Measurements from ENCODE around the gene USHBP1.

USHBP1 gene

GRCh38 chr19:17211547-17212446 is 52.7 kb downstream of the USHBP1 start:
- Histone ChIP-seq H3K36me3 (ENCODE audit: insufficient read depth, low read length) (peaks cover 38% of the 10 kb centered on the region), H3K4me1 (ENCODE audit: insufficient read depth, low read length) (peaks cover 14% of the 10 kb centered on the region), H3K4me3 (ENCODE audit: low read depth in 1 of 2, low read length in 2 of 2) (no peak overlapping the region), H3K27me3 (ENCODE audit: control insufficient read depth in 1 of 2, insufficient read depth in 2 of 2, low read length in 2 of 2) (no peaks in the 10 kb centered on the region), H3K9ac (ENCODE audit: low read length) (no peak overlapping the region), H3K27ac (ENCODE audit: low read depth, low read length) (no peak overlapping the region), H3K9me3 (ENCODE audit: low read length) (no peaks in the 10 kb centered on the region)

GRCh38 chr19:17210296-17210695 is 54.2 kb downstream of the USHBP1 start:
- Histone ChIP-seq H3K9ac (ENCODE audit: low read length) (no peak overlapping the region), H3K36me3 (ENCODE audit: insufficient read depth, low read length) (peaks cover 44% of the 10 kb centered on the region), H3K4me3 (ENCODE audit: low read depth in 1 of 2, low read length in 2 of 2) (no peak overlapping the region), H3K4me1 (ENCODE audit: insufficient read depth, low read length) (peaks cover 6% of the 10 kb centered on the region), H3K27me3 (ENCODE audit: control insufficient read depth in 1 of 2, insufficient read depth in 2 of 2, low read length in 2 of 2) (no peaks in the 10 kb centered on the region), H3K9me3 (ENCODE audit: low read length) (no peaks in the 10 kb centered on the region), H3K27ac (ENCODE audit: low read depth, low read length) (no peak overlapping the region)

- Histone ChIP-seq H3K9ac (ENCODE audit: low read length) (no peak overlapping the region), H3K4me3 (ENCODE audit: low read depth in 1 of 2, low read length in 2 of 2) (no peak overlapping the region), H3K27ac (ENCODE audit: low read depth, low read length) (no peak overlapping the region), H3K9me3 (ENCODE audit: low read length) (no peaks in the 10 kb centered on the region), H3K4me1 (ENCODE audit: insufficient read depth, low read length) (no peaks in the 10 kb centered on the region), H3K27me3 (ENCODE audit: control insufficient read depth in 1 of 2, insufficient read depth in 2 of 2, low read length in 2 of 2) (no peaks in the 10 kb centered on the region), H3K36me3 (ENCODE audit: insufficient read depth, low read length) (peaks cover 44% of the 10 kb centered on the region)
Measured at GRCh38 chr19:17209126-17210036, 55.2 kb downstream of the USHBP1 start.

GRCh38 chr19:17206736-17207581 is 57.6 kb downstream of the USHBP1 start:
- no peak overlapping the region for H3K9ac ChIP-seq (ENCODE audit: low read length)
- H3K27ac ChIP-seq (ENCODE audit: low read depth, low read length), result no peak overlapping the region
- no peaks in the 10 kb centered on the region for H3K27me3 ChIP-seq (ENCODE audit: control insufficient read depth in 1 of 2, insufficient read depth in 2 of 2, low read length in 2 of 2)
- H3K4me1 ChIP-seq (ENCODE audit: insufficient read depth, low read length), result no peaks in the 10 kb centered on the region
- peaks cover 57% of the 10 kb centered on the region for H3K36me3 ChIP-seq (ENCODE audit: insufficient read depth, low read length)
- H3K9me3 ChIP-seq (ENCODE audit: low read length), result no peaks in the 10 kb centered on the region
- H3K4me3 ChIP-seq (ENCODE audit: low read depth in 1 of 2, low read length in 2 of 2), result no peak overlapping the region

GRCh38 chr19:17205237-17206140 is 59.1 kb downstream of the USHBP1 start:
- Histone ChIP-seq H3K36me3 (ENCODE audit: insufficient read depth, low read length) (peaks cover 64% of the 10 kb centered on the region), H3K9me3 (ENCODE audit: low read length) (no peaks in the 10 kb centered on the region), H3K27me3 (ENCODE audit: control insufficient read depth in 1 of 2, insufficient read depth in 2 of 2, low read length in 2 of 2) (no peaks in the 10 kb centered on the region), H3K27ac (ENCODE audit: low read depth, low read length) (no peak overlapping the region), H3K4me3 (ENCODE audit: low read depth in 1 of 2, low read length in 2 of 2) (no peak overlapping the region), H3K4me1 (ENCODE audit: insufficient read depth, low read length) (no peaks in the 10 kb centered on the region), H3K9ac (ENCODE audit: low read length) (no peak overlapping the region)

DNA sequence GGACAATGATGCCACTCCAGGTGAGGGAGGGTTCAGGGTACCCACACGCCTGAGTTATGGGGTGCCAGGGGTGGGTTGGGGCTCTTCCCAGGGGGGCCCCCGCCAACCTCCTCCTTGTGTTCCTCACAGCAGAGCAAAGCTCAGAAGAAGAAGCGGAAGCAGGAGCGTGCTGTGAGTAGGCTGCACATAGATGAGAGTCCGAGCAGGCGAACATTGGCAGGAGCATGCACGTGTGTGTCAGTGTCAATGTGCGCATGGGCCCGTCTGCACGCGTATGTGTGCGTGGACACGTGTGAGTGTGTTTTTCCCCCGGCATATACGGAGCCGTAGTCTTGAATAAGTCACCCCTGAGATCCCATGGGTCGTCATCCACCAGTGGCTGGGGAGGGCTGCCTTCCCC is 61.8 kb downstream of the USHBP1 start:
- H3K4me3 ChIP-seq (ENCODE audit: low read depth in 1 of 2, low read length in 2 of 2), result no peak overlapping the region
- H3K27ac ChIP-seq (ENCODE audit: low read depth, low read length), result no peak overlapping the region
- no peak overlapping the region for H3K9ac ChIP-seq (ENCODE audit: low read length)
- no peaks in the 10 kb centered on the region for H3K9me3 ChIP-seq (ENCODE audit: low read length)
- peaks cover 51% of the 10 kb centered on the region for H3K36me3 ChIP-seq (ENCODE audit: insufficient read depth, low read length)
- H3K4me1 ChIP-seq (ENCODE audit: insufficient read depth, low read length), result no peaks in the 10 kb centered on the region
- H3K27me3 ChIP-seq (ENCODE audit: control insufficient read depth in 1 of 2, insufficient read depth in 2 of 2, low read length in 2 of 2), result no peaks in the 10 kb centered on the region

DNA sequence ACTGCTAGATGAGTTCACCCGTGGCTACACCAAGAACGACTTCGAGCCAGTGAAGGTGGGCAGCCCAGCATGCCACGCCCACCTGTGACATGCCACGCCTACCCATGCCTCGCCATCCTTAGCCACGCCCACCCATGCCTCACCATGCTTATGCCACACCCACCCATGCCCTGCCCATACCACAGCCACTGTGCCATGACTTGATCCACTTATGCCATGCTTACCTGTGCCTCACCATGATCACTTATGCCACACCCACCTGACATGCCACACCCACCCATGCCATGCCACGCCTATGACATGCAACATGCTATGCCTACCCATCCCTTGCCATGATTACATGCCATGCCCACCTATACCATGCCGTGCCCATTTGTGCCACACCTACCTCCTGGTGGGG is 62.3 kb downstream of the USHBP1 start:
- Histone ChIP-seq H3K4me1 (ENCODE audit: insufficient read depth, low read length) (no peaks in the 10 kb centered on the region), H3K27me3 (ENCODE audit: control insufficient read depth in 1 of 2, insufficient read depth in 2 of 2, low read length in 2 of 2) (no peaks in the 10 kb centered on the region), H3K27ac (ENCODE audit: low read depth, low read length) (no peak overlapping the region), H3K36me3 (ENCODE audit: insufficient read depth, low read length) (peaks cover 55% of the 10 kb centered on the region), H3K9ac (ENCODE audit: low read length) (no peak overlapping the region), H3K4me3 (ENCODE audit: low read depth in 1 of 2, low read length in 2 of 2) (no peak overlapping the region), H3K9me3 (ENCODE audit: low read length) (no peaks in the 10 kb centered on the region)

GRCh38 chr19:17200408-17201079 is 64.0 kb downstream of the USHBP1 start:
- H3K36me3 ChIP-seq (ENCODE audit: insufficient read depth, low read length), result peaks cover 45% of the 10 kb centered on the region

More at GRCh38 chr19:17200408-17201079, 64.0 kb downstream of the USHBP1 start:
- Histone ChIP-seq H3K27ac (ENCODE audit: low read depth, low read length) (no peak overlapping the region), H3K9me3 (ENCODE audit: low read length) (no peaks in the 10 kb centered on the region), H3K27me3 (ENCODE audit: control insufficient read depth in 1 of 2, insufficient read depth in 2 of 2, low read length in 2 of 2) (no peaks in the 10 kb centered on the region), H3K9ac (ENCODE audit: low read length) (no peak overlapping the region), H3K4me3 (ENCODE audit: low read depth in 1 of 2, low read length in 2 of 2) (no peak overlapping the region), H3K4me1 (ENCODE audit: insufficient read depth, low read length) (no peaks in the 10 kb centered on the region)

All from muscle layer of colon (tissue), 2 donors.